Measurements from ENCODE around the gene HTR3B.

HTR3B gene

DNA sequence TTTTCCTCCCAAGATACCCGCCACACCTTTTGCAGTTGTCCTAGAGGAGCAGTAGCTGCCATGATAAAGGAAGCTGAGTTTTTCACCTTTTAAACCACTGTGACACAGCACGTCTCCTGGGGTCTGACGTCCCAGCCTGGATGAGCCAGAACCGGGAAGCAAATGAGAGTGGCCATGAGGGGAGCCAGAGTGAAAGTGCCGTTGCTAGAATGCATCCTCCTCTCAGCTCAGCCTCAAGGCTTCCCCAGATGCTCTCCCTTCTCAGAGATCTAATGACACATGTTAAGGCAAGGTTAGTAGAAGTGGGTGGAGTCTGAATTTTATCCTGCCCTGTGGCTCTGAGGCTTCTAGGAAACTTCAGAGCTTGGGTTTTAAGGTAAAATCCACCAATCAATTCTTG, 46.9 kb downstream of the HTR3B start:
- Histone ChIP-seq H3K36me3 (ENCODE audit: insufficient read depth, low read length) (no peaks in the 10 kb centered on the region), H3K79me2 (ENCODE audit: insufficient read depth, low read length) (no peaks in the 10 kb centered on the region), H2AFZ (ENCODE audit: low read length) (no peak overlapping the region), H3K9ac (ENCODE audit: low read depth, low read length, poor library complexity, severe bottlenecking) (no peak overlapping the region), H3K4me3 (ENCODE audit: low read length, poor library complexity, severe bottlenecking) (no peak overlapping the region), H4K20me1 (ENCODE audit: insufficient read depth, low read length, poor library complexity, severe bottlenecking) (no peaks in the 10 kb centered on the region), H3K9me2 (replicated peaks; ENCODE audit: low read depth, low read length) (no peaks in the 10 kb centered on the region), H3K4me2 (ENCODE audit: low read depth, low read length, poor library complexity, severe bottlenecking) (no peak overlapping the region), H3K9me3 (ENCODE audit: insufficient read depth, low read depth, low read length) (no peaks in the 10 kb centered on the region), H3F3A (ENCODE audit: low read depth) (no peaks in the 10 kb centered on the region), H3K27me3 (ENCODE audit: insufficient read depth, low read length, poor library complexity, severe bottlenecking) (no peaks in the 10 kb centered on the region), H3K4me1 (ENCODE audit: insufficient read depth, low read length, poor library complexity, severe bottlenecking) (no peaks in the 10 kb centered on the region)
- no peak for TF ChIP-seq EZH2phosphoT487 (IDR thresholded peaks at IDR 0.05; ENCODE audit: borderline replicate concordance)
- TF ChIP-seq, protein P1, sequence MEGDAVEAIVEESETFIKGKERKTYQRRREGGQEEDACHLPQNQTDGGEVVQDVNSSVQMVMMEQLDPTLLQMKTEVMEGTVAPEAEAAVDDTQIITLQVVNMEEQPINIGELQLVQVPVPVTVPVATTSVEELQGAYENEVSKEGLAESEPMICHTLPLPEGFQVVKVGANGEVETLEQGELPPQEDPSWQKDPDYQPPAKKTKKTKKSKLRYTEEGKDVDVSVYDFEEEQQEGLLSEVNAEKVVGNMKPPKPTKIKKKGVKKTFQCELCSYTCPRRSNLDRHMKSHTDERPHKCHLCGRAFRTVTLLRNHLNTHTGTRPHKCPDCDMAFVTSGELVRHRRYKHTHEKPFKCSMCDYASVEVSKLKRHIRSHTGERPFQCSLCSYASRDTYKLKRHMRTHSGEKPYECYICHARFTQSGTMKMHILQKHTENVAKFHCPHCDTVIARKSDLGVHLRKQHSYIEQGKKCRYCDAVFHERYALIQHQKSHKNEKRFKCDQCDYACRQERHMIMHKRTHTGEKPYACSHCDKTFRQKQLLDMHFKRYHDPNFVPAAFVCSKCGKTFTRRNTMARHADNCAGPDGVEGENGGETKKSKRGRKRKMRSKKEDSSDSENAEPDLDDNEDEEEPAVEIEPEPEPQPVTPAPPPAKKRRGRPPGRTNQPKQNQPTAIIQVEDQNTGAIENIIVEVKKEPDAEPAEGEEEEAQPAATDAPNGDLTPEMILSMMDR (conservative IDR thresholded peaks at IDR 0.05; ENCODE audit: low read length): no peak

DNA sequence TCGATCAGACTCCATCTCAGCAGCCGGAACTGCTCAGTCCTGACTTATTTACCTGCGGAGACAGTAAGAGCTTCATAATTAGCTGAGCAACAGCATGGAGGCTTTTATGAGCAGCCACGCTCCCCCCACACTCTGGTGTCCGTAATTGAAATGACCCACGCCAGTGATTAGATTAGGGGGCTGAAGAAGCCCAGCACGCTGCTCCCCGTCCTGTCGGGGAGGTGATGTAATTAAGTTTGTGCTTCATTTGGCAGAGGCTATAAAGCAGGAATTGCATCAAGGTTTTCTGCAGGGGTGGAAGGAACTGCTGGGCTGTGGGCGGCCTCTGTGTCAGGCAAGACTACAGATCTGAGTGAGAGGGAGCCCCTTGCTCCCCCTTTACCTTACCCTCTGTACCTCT, 47.5 kb downstream of the HTR3B start:
- H2AFZ ChIP-seq (ENCODE audit: low read length): no peak overlapping the region
- no peaks in the 10 kb centered on the region for H3K9me2 ChIP-seq (replicated peaks; ENCODE audit: low read depth, low read length)
- no peak overlapping the region for H3K4me2 ChIP-seq (ENCODE audit: low read depth, low read length, poor library complexity, severe bottlenecking)
- no peaks in the 10 kb centered on the region for H3K79me2 ChIP-seq (ENCODE audit: insufficient read depth, low read length)
- H4K20me1 ChIP-seq (ENCODE audit: insufficient read depth, low read length, poor library complexity, severe bottlenecking): no peaks in the 10 kb centered on the region
- H3K9ac ChIP-seq (ENCODE audit: low read depth, low read length, poor library complexity, severe bottlenecking): no peak overlapping the region
- no peak overlapping the region for H3K4me3 ChIP-seq (ENCODE audit: low read length, poor library complexity, severe bottlenecking)
- H3F3A ChIP-seq (ENCODE audit: low read depth): no peaks in the 10 kb centered on the region
- no peaks in the 10 kb centered on the region for H3K36me3 ChIP-seq (ENCODE audit: insufficient read depth, low read length)
- TF ChIP-seq, protein P1 (conservative IDR thresholded peaks at IDR 0.05; ENCODE audit: low read length): no peak
- TF ChIP-seq EZH2phosphoT487 (IDR thresholded peaks at IDR 0.05; ENCODE audit: borderline replicate concordance): no peak
- H3K27me3 ChIP-seq (ENCODE audit: insufficient read depth, low read length, poor library complexity, severe bottlenecking): no peaks in the 10 kb centered on the region
- no peaks in the 10 kb centered on the region for H3K9me3 ChIP-seq (ENCODE audit: insufficient read depth, low read depth, low read length)
- no peaks in the 10 kb centered on the region for H3K4me1 ChIP-seq (ENCODE audit: insufficient read depth, low read length, poor library complexity, severe bottlenecking)

DNA sequence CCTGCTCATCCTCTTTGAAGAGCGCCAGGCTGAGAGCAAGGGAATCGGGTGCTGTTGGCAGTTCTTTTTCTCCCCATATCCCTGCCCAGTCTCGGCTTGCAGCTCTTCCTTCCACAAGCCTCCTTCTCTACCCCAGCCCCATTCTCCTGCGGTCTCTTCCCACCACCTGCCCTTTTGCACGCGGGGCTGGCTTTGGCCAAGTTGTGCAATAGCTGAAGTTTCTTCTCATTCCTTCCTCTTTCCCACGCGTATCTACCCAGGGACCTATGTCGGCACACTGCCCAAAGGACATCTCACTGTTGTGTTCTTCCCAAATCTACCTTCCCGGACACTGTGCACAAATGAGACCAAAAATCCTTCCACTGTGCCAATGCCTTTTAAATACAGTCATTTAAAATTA, 48.0 kb downstream of the HTR3B start:
- no peaks in the 10 kb centered on the region for H4K20me1 ChIP-seq (ENCODE audit: insufficient read depth, low read length, poor library complexity, severe bottlenecking)
- no peaks in the 10 kb centered on the region for H3F3A ChIP-seq (ENCODE audit: low read depth)
- no peak overlapping the region for H3K4me2 ChIP-seq (ENCODE audit: low read depth, low read length, poor library complexity, severe bottlenecking)
- no peak overlapping the region for H2AFZ ChIP-seq (ENCODE audit: low read length)
- H3K9ac ChIP-seq (ENCODE audit: low read depth, low read length, poor library complexity, severe bottlenecking): no peak overlapping the region
- no peaks in the 10 kb centered on the region for H3K9me3 ChIP-seq (ENCODE audit: insufficient read depth, low read depth, low read length)
- no peaks in the 10 kb centered on the region for H3K9me2 ChIP-seq (replicated peaks; ENCODE audit: low read depth, low read length)
- no peaks in the 10 kb centered on the region for H3K4me1 ChIP-seq (ENCODE audit: insufficient read depth, low read length, poor library complexity, severe bottlenecking)
- no peak overlapping the region for H3K4me3 ChIP-seq (ENCODE audit: low read length, poor library complexity, severe bottlenecking)
- no peak for TF ChIP-seq EZH2phosphoT487 (IDR thresholded peaks at IDR 0.05; ENCODE audit: borderline replicate concordance)
- TF ChIP-seq, protein P1 (conservative IDR thresholded peaks at IDR 0.05; ENCODE audit: low read length): no peak
- no peaks in the 10 kb centered on the region for H3K27me3 ChIP-seq (ENCODE audit: insufficient read depth, low read length, poor library complexity, severe bottlenecking)
- no peaks in the 10 kb centered on the region for H3K36me3 ChIP-seq (ENCODE audit: insufficient read depth, low read length)
- H3K79me2 ChIP-seq (ENCODE audit: insufficient read depth, low read length): no peaks in the 10 kb centered on the region
